Ovary (tissue), 3 donors: Measurements from ENCODE around the gene GLI3.

Experiments used
- CTCF ChIP-seq, 3 donors: fragments of 450-650 bp in 2 of 3; fragments of 200-600 bp in 1 of 3; IDR thresholded peaks; one replicate each; pipeline versions ENCODE4 v1.5.1 to v1.8.0; 2016 to 2022; ENCODE audit warnings: antibody characterized with exemption in 3 of 3, mild to moderate bottlenecking in 1 of 3
- EP300 ChIP-seq: sonication (generic); formaldehyde crosslinking; IDR thresholded peaks from one replicate; pipeline ENCODE4 v1.6.1; 2017; ENCODE audit warnings: antibody characterized with exemption
- POLR2A ChIP-seq: fragments of 450-650 bp; IDR thresholded peaks from one replicate; pipeline ENCODE4 v1.6.1; 2017; ENCODE audit warnings: antibody characterized with exemption, mild to moderate bottlenecking, moderate library complexity
- donor health status: DM: no; HTN: no; CAD: no.

GRCh38 chr7:42033480-42033879 is 203.5 kb downstream of the GLI3 start:
- TF ChIP-seq CTCF (IDR thresholded peaks at IDR 0.05) (no peak), EP300 (no peak), POLR2A (no peak)
